Stimulated activated naive B cell treated with anti-CD40 and anti-IgM and Interleukin-4, amounts not matched to agents 10 μg/mL and 1 μg/mL and 100 μg/mL, for 72 hours (primary cell): ENCODE measurements around the gene MYCL.
A peak's percentile ranks its signal among the peaks of the same experiment; 100 is the strongest.
"Not testable (repeated sequence)": the region's sequence is repeated elsewhere in the genome, so short reads cannot be mapped to it uniquely, and the experiment has no call there.

ENCODE experiments used
- ATAC-seq, 2 donors: fragments of 150-1000 bp; cut with Tn5 transposase; replicated peaks; 2 replicates each; pipeline ENCODE4 v1.10.0; 2021; ENCODE audit warnings: moderate library complexity in 1 of 2
- DNase-seq: peaks from one replicate; pipeline ENCODE4 v3.0.0; 2021
- H3K27ac Mint-ChIP-seq: one replicate; pipeline ENCODE4 v1.8.0; 2022; ENCODE audit warnings: mild to moderate bottlenecking, mixed read lengths
- H3K27me3 Mint-ChIP-seq, 2 donors: one replicate each; pipeline ENCODE4 v1.8.0; 2022; ENCODE audit warnings: mixed read lengths in 2 of 2
- H3K36me3 Mint-ChIP-seq, 2 donors: one replicate each; pipeline ENCODE4 v1.8.0; 2022; ENCODE audit warnings: mixed read lengths in 2 of 2, mild to moderate bottlenecking in 1 of 2
- H3K4me1 Mint-ChIP-seq, 2 donors: one replicate each; pipeline ENCODE4 v1.8.0; 2022; ENCODE audit warnings: mixed read lengths in 2 of 2, mild to moderate bottlenecking in 1 of 2
- H3K4me3 Mint-ChIP-seq, 2 donors: one replicate each; pipeline ENCODE4 v1.8.0; 2022; ENCODE audit warnings: mild to moderate bottlenecking in 2 of 2, mixed read lengths in 2 of 2, moderate library complexity in 1 of 2
- H3K9me3 Mint-ChIP-seq, 2 donors: one replicate each; pipeline ENCODE4 v1.8.0; 2022; ENCODE audit warnings: mixed read lengths in 2 of 2, mild to moderate bottlenecking in 1 of 2

The MYCL gene

DNA sequence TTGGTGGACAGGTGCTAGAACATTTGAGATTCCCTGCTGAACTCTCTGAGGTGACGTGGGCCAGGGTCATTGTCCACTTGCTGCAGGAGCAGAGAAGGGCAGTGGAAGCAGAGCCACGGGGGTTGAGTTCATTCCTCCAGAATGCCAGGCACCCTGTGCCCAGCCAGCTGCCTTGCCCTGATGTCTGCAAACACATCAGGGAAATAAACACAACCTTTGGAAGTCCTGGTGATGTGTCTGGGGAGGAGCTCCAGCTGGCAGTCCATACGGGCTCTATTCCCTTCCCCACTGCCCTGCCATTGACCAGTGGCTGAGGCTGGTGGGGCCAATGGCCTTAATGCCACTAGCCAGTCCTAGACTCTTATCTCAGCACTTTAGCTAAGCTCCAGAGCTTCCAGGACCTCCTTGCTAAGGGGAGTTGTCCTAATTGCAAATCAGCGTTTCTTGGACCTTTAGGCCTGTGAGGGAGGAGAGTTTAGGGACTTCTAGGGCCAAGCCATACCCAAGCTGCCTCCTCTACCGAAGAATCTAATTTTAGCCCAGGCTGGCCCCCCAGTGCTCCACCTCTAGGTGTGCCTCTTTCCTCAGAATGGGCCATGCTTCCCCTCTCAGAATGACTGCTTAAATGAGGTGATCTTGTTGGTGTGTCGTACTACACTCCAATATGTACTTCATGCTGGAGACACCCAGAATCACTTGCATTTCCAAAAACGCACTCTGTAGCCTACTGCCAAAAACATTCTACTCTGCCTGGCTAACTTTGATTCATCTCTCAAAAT, 27.3 kb upstream of the MYCL start:
- ATAC-seq (peak; percentile 54 to 66), DNase-seq (no peak)
- Mint-ChIP-seq H3K4me3 (no peak overlapping the region), H3K36me3 (no peaks in the 10 kb centered on the region), H3K27ac (no peak overlapping the region), H3K4me1 (peaks cover 19 to 30% of the 10 kb centered on the region in 2 donors), H3K9me3 (no peaks in the 10 kb centered on the region), H3K27me3 (peaks cover 5% of the 10 kb centered on the region in 2 donors)

DNA sequence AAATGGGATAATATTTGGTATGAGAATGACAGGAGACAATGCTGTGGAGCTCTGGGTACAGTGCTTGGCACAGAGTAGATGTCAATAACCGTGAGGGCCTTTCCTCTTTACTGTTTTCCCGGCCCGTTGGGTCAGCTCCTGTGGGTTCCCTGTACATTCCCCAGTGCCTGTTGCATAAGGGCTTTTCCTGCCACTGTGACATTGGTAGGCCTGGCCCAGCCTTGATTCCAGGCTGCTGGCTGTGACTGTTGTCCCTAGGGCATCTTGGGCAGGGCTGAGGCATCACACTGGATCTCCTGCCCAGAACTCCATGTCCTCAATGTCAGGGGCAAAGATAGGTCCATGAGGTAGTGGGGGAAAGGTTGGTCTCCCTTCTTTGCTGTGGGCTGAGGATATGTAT, 25.8 kb upstream of the MYCL start:
- H3K4me1 Mint-ChIP-seq: peaks cover 19 to 30% of the 10 kb centered on the region in 2 donors
- ATAC-seq (no peak), DNase-seq (no peak)
- no peak overlapping the region for H3K27ac Mint-ChIP-seq
- peaks cover 5% of the 10 kb centered on the region in 2 donors for H3K27me3 Mint-ChIP-seq
- no peak overlapping the region for H3K4me3 Mint-ChIP-seq
- H3K36me3 Mint-ChIP-seq: no peaks in the 10 kb centered on the region
- H3K9me3 Mint-ChIP-seq: no peaks in the 10 kb centered on the region

DNA sequence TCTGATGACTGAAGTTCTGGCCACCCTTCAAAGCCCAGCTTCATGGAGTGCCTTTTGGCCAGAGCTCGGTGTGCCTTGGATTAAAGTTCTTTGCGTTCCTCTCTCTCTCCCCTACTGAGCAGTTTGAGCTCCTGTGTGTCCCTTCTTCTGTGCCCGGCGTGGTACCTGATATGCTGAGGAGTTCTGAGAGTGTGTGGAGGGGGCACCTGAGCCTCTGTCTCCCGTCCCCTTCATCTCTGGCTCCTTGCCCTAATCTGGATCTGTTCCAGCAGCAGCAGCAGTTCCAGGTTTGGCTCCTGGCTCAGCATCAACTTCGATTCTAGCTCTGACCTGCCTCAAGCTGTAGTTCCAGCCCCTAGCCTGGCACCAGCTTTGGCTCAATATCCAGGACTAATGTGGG, 25.1 kb upstream of the MYCL start:
- H3K36me3 Mint-ChIP-seq: no peaks in the 10 kb centered on the region
- H3K27me3 Mint-ChIP-seq: peaks cover 5% of the 10 kb centered on the region in 2 donors
- H3K27ac Mint-ChIP-seq: peak overlapping the region; percentile 56
- H3K4me3 Mint-ChIP-seq: no peak overlapping the region
- no peaks in the 10 kb centered on the region for H3K9me3 Mint-ChIP-seq
- peaks cover 19 to 30% of the 10 kb centered on the region in 2 donors for H3K4me1 Mint-ChIP-seq
- DNase-seq (no peak), ATAC-seq (no peak)

DNA sequence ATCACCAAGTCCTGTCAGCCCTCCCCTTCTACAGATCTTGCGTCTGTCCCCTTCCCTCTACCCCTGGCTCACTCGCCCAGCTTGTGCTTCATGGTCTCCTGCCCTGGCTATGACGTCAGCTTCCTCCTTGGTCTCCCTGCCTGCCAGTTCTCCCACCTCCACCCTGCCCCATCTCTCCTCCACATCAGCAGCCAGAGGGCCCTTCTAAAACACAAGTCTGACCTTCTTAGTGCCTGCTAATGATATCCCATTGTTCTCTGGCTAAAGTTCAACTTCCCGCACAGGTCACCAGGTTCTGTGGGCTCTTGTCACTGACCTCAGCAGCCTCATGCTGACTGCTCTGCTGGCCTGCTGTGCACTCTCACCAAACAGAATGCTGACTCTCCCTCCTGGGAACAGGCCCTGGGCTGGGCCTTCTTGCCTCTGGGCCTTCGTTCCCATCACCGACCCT, 24.7 kb upstream of the MYCL start:
- peak; percentile 65 to 70 for ATAC-seq
- peaks cover 5% of the 10 kb centered on the region in 2 donors for H3K27me3 Mint-ChIP-seq
- no peaks in the 10 kb centered on the region for H3K9me3 Mint-ChIP-seq
- no peak overlapping the region for H3K4me3 Mint-ChIP-seq
- peaks cover 19 to 30% of the 10 kb centered on the region in 2 donors for H3K4me1 Mint-ChIP-seq
- no peak for DNase-seq
- H3K36me3 Mint-ChIP-seq: no peaks in the 10 kb centered on the region
- peak overlapping the region; percentile 56 for H3K27ac Mint-ChIP-seq

DNA sequence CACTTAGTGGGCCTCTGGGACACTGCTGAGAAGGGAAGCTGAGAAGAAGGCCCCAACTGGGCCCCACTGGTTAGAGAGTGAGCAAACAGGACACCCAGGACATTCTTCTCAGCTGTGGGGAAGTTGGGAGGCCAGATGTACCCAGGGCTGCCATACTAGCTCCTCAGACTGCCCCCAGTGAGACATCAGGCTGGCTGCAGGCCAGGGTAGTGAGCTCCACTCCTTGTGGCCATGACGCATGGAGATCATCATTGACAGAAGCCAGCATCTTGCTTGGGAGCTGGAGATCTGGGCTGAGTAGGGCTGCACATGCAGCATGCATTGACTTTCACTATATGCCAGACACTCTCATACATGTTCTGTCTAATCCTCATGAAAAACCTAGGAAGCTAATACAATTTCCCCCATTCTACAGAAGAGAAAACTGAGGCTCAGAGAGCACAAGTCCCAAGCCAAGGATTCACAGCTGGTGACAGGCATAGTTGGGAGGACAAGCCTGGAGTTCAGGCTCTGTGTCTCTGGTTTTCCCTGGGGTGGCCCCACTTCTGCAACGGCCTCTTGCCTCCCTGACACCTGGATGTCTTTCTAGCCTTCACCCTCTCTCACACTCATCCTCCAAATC, 24.1 kb upstream of the MYCL start:
- H3K4me3 Mint-ChIP-seq: no peak overlapping the region
- no peaks in the 10 kb centered on the region for H3K9me3 Mint-ChIP-seq
- peak overlapping the region; percentile 56 for H3K27ac Mint-ChIP-seq
- H3K27me3 Mint-ChIP-seq: peaks cover 5% of the 10 kb centered on the region in 2 donors
- peaks cover 19 to 30% of the 10 kb centered on the region in 2 donors for H3K4me1 Mint-ChIP-seq
- no peak for ATAC-seq
- DNase-seq: no peak
- H3K36me3 Mint-ChIP-seq: no peaks in the 10 kb centered on the region

DNA sequence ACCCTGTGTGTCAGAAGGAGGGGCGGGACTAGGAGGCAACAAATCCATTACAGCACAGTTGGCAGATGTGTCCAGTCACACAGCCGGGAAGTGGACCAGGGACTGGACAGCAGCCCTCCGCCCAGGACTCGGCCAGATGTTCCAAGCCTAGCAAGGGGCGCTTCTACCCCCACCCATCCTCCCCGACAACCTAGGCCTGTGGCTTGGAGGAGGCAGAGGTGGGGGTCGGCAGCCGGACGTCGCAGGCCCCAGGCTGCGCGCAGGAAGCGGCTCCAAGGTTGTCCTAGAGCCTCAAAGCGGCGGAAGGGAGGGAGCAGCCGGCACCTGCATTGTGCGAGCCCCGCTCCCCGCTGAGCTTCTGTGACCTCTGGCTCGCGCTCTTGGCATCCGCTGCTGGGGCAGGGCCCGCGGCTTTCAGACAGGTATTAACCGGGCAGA, 20.6 kb upstream of the MYCL start:
- Mint-ChIP-seq H3K27me3 (peaks cover 3 to 11% of the 10 kb centered on the region in 2 donors), H3K27ac (no peak overlapping the region), H3K4me3 (no peak overlapping the region), H3K36me3 (no peaks in the 10 kb centered on the region), H3K9me3 (no peaks in the 10 kb centered on the region), H3K4me1 (peaks cover 14 to 30% of the 10 kb centered on the region in 2 donors)
- ATAC-seq (no peak), DNase-seq (no peak)

DNA sequence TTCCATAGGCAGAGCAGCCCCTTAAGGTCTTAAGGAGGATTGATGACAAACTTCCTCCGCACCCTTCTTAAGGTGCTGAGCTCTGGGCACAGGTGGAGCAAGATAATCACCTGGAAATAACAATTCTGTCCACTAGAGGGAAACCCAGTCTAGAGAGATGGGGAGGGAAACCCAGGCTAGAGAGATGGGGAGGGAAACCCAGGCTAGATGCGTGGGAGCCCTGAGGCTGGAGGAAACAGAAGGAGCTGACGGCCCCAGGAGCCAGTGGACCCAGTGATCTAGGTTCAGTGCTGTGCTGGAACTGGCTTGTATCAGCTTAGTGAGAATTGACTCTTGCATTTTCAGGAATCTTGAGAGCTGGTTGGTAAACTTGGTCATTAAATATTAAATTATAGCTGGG, 17.8 kb upstream of the MYCL start:
- H3K4me1 Mint-ChIP-seq: peaks cover 2 to 9% of the 10 kb centered on the region in 2 donors
- H3K27me3 Mint-ChIP-seq: peaks cover 3 to 16% of the 10 kb centered on the region in 2 donors
- H3K9me3 Mint-ChIP-seq: no peaks in the 10 kb centered on the region
- peak; percentile 37 for DNase-seq
- no peak overlapping the region for H3K27ac Mint-ChIP-seq
- peak; percentile 98 to 99 for ATAC-seq
- no peaks in the 10 kb centered on the region for H3K36me3 Mint-ChIP-seq
- H3K4me3 Mint-ChIP-seq: no peak overlapping the region

DNA sequence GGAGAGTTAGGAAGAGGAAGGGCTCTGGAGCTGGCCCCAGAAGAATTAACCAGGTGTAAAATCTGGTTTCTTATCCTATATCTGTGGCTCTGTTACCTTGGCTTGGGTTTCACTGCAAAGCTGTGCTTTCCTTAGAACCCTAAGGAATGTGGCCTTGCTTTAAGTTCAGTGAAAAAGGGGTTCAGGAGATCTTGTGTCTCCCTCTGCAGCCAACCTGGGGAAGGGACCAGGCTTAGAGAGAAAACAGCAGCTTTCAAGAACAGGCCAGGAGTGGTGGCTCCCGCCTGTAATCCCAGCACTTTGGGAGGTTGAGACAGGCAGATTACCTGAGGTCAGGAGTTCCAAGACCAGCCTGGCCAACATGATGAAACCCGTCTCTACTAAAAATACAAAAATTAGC, 16.1 kb upstream of the MYCL start:
- Mint-ChIP-seq H3K36me3 (no peaks in the 10 kb centered on the region), H3K9me3 (no peaks in the 10 kb centered on the region), H3K27me3 (peaks cover 3 to 16% of the 10 kb centered on the region in 2 donors), H3K4me1 (peaks cover 2 to 9% of the 10 kb centered on the region in 2 donors), H3K4me3 (no peak overlapping the region), H3K27ac (no peak overlapping the region)
- no peak for DNase-seq
- ATAC-seq: no peak

DNA sequence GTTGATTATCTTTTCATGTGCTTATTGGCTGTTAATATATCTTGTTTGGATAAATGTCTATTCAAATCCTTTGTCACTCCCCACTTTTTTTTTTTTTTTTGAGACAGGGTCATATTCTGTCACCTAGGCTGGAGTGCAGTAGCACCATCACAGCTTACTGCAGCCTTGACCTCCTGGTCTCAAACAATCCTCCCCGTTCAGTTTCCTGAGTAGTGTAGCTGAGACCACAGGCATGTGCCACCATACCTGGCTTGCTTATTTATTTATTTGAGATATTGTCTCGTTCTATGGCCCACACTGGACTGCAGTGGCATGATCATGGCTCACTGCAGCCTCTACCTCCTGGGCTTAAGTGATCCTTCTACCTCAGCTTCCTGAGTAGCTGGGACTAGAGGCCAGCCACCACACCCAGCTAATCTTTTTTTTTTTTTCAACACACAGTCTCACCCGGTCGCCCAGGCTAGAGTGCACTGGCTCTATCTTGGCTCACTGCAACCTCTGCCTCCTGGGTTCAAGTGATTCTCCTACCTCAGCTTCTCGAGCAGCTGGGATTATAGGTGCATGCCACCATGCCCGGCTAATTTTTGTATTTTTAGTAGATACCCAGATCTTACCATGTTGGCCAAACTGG, 13.9 kb upstream of the MYCL start:
- no peaks in the 10 kb centered on the region for H3K9me3 Mint-ChIP-seq
- H3K4me3 Mint-ChIP-seq: no peak overlapping the region
- H3K4me1 Mint-ChIP-seq: peaks cover 2 to 9% of the 10 kb centered on the region in 2 donors
- H3K27ac Mint-ChIP-seq: no peak overlapping the region
- peaks cover 9 to 16% of the 10 kb centered on the region in 2 donors for H3K27me3 Mint-ChIP-seq
- H3K36me3 Mint-ChIP-seq: no peaks in the 10 kb centered on the region
- ATAC-seq: no peak
- DNase-seq: no peak

DNA sequence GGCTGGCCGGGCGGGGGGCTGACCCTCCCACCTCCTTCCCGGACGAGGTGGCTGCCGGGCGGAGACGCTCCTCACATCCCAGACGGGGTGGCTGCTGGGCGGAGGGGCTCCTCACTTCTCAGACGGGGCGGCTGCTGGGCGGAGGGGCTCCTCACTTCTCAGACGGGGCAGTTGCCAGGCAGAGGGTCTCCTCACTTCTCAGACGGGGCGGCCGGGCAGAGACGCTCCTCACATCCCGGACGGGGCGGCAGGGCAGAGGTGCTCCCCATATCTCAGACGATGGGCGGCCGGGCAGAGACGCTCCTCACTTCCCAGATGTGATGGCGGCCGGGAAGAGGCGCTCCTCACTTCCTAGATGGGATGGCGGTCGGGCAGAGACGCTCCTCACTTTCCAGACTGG, 11.4 kb upstream of the MYCL start:
- H3K36me3 Mint-ChIP-seq: peaks cover 3 to 11% of the 10 kb centered on the region in 2 donors
- H3K4me3 Mint-ChIP-seq, H3K4me1 Mint-ChIP-seq, DNase-seq, H3K27ac Mint-ChIP-seq, H3K9me3 Mint-ChIP-seq, ATAC-seq: not testable (repeated sequence)
- peaks cover 6 to 18% of the 10 kb centered on the region in 2 donors for H3K27me3 Mint-ChIP-seq

DNA sequence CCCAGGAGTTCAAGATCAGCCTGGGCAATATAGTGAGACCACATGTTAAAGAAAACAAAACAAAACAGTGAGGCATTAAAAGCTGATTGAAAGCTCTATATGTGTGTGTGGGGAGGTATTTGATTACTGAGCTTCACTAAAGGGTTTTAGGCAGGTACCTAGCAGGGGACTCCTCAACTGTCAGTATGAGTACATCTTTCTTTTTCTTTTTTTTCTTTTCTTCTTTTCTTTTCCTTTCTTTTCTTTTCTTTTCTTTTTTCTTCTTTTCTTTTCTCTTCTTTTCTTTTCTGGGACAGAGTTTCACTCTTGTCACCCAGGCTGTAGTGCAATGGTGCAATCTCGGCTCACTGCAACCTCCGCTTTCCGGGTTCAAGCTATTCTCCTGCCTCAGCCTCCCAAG, 8.5 kb upstream of the MYCL start:
- H3K4me3 Mint-ChIP-seq: no peak overlapping the region
- H3K4me1 Mint-ChIP-seq: peaks cover 13 to 22% of the 10 kb centered on the region in 2 donors
- DNase-seq (no peak), ATAC-seq (no peak)
- H3K9me3 Mint-ChIP-seq: peaks cover 9 to 11% of the 10 kb centered on the region in 2 donors
- peaks cover 3 to 14% of the 10 kb centered on the region in 2 donors for H3K36me3 Mint-ChIP-seq
- no peak overlapping the region for H3K27ac Mint-ChIP-seq
- H3K27me3 Mint-ChIP-seq: peaks cover 6 to 17% of the 10 kb centered on the region in 2 donors

DNA sequence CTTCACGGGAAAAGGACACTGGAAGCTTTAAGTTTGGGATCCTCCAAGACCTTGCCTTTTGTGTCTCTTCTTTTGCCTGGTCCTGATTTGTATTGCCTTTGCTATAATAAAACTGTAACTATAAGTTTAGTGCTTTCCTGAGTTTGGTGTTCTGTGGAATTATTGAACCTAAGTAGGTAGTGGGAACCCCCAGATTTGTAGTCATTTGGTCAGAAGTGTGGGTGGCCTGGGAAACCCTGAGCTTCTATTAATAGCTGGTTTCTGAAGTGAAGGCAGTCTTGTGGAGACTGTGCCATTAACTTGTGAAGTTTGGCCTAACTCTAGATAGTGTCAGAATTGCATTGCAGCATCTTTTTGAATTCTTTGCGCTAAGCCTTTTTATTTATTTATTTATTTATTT, 6.8 kb upstream of the MYCL start:
- Mint-ChIP-seq H3K36me3 (peaks cover 3 to 14% of the 10 kb centered on the region in 2 donors), H3K4me1 (peaks cover 13 to 22% of the 10 kb centered on the region in 2 donors), H3K27me3 (peaks cover 12 to 34% of the 10 kb centered on the region in 2 donors), H3K9me3 (peaks cover 9 to 11% of the 10 kb centered on the region in 2 donors), H3K27ac (peak overlapping the region; percentile 57), H3K4me3 (peak overlapping the region in 1 of 2 donors; percentile 53)
- DNase-seq (peak; percentile 41), ATAC-seq (peak; percentile 79 to 84)

DNA sequence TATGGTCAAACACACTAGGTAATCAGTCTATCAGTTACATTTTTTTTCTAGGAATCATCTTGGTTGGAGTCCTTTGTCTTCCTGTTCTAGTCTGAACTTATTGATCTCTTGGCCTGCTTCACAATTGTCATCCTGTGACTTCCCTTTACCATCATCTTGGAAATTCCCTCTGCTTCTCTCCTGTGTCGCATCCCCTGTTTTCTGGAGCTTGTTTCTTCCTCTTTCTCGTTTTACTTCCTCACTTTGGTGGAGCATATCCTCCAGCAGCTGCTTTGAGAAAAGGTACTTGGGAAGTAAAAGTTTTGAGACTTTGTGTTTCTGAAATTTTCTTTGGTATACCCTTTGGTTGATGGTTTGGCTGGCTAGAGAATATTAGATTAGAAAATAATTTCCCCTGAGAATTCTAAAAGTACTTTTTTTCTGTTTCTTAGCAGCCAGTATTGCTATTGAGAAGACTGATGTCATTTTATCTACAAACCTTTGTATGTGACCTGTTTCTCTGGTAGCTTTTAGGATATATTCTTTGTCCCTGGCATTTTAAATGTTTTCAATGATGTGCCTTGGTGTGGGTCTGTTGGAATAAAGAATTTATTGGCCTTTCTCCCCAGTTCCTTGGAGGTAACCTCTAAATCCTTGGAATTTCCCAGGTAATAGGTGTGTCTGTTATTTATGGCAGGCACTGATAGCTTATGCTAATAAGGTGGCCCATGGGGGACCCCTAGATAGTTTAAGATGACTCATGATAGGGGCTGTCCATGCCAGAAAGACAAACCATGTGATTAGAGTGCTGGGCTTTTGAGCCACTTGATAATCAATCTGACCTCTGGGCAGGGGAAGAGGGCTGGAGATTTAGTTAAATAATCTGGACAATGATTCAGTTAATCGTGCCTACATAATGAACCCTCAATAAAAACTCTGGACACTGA, 6.1 kb upstream of the MYCL start:
- H3K36me3 Mint-ChIP-seq: peaks cover 3 to 14% of the 10 kb centered on the region in 2 donors
- peaks cover 18 to 41% of the 10 kb centered on the region in 2 donors for H3K27me3 Mint-ChIP-seq
- H3K9me3 Mint-ChIP-seq: peaks cover 9 to 11% of the 10 kb centered on the region in 2 donors
- peak; percentile 75 to 80 for ATAC-seq
- peak overlapping the region; percentile 57 for H3K27ac Mint-ChIP-seq
- H3K4me1 Mint-ChIP-seq: peaks cover 17 to 26% of the 10 kb centered on the region in 2 donors
- DNase-seq: peak; percentile 11
- H3K4me3 Mint-ChIP-seq: no peak overlapping the region
